Esophagus squamous epithelium (tissue), 4 donors: ENCODE measurements around the gene FHIT.
"Not testable (repeated sequence)": the region's sequence is repeated elsewhere in the genome, so short reads cannot be mapped to it uniquely, and the experiment has no call there.

Experiments
- POLR2A ChIP-seq, 4 donors: fragments of 450-650 bp; IDR thresholded peaks; one replicate each; pipeline ENCODE4 v1.6.1; 2017; ENCODE audit warnings: antibody characterized with exemption in 4 of 4, mild to moderate bottlenecking in 4 of 4, moderate library complexity in 3 of 4
- TF ChIP-seq, protein P1 (sequence below), 6 experiments: fragments of 450-650 bp in 4 of 6; fragments of 200-600 bp in 2 of 6; sonication (generic) in 2 of 6; IDR thresholded peaks; one replicate each; pipeline ENCODE4 v1.5.1; 2016 to 2019; ENCODE audit warnings: antibody characterized with exemption in 6 of 6, mild to moderate bottlenecking in 4 of 6, moderate library complexity in 4 of 6

DNA sequence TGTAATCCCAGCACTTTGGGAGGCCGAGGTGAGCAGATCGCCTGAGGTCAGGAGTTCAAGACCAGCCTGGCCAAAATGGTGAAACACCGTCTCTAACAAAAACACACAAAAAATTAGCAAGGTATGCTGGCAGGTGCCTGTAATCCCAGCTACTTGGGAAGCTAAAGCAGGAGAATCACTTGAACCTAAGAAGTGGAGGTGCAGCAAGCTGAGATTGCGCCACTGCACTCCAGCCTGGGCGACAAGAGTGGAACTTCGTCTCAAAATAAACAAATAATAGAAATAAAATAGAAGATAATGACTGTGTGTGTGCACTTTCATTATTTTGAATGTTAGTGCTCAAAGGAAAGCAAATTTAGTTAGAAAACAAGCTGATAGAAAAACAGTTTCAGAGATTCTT, 234.2 kb downstream of the FHIT start:
- TF ChIP-seq, protein P1, sequence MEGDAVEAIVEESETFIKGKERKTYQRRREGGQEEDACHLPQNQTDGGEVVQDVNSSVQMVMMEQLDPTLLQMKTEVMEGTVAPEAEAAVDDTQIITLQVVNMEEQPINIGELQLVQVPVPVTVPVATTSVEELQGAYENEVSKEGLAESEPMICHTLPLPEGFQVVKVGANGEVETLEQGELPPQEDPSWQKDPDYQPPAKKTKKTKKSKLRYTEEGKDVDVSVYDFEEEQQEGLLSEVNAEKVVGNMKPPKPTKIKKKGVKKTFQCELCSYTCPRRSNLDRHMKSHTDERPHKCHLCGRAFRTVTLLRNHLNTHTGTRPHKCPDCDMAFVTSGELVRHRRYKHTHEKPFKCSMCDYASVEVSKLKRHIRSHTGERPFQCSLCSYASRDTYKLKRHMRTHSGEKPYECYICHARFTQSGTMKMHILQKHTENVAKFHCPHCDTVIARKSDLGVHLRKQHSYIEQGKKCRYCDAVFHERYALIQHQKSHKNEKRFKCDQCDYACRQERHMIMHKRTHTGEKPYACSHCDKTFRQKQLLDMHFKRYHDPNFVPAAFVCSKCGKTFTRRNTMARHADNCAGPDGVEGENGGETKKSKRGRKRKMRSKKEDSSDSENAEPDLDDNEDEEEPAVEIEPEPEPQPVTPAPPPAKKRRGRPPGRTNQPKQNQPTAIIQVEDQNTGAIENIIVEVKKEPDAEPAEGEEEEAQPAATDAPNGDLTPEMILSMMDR (IDR thresholded peaks at IDR 0.05): not testable (repeated sequence)
- not testable (repeated sequence) for TF ChIP-seq POLR2A (IDR thresholded peaks at IDR 0.05)
